SHP77 treated with DMSO at 0.1 percent for 48 hours (cell line): ENCODE data around the gene THYN1.

Source experiments
- DNase-seq: peaks from one replicate; lab custom pipeline; 2025; lab: John Stamatoyannopoulos, UW

Gene THYN1

GRCh38 chr11:134223121-134223520, 30.0 kb downstream of the THYN1 start:
- DNase-seq, result no peak

GRCh38 chr11:134216816-134217215, 36.3 kb downstream of the THYN1 start:
- no peak for DNase-seq

GRCh38 chr11:134215836-134216235, 37.3 kb downstream of the THYN1 start:
- no peak for DNase-seq

- DNase-seq, result peak; percentile 3
These were observed 45.5 kb downstream of the THYN1 start for GRCh38 chr11:134207538-134208239.

GRCh38 chr11:134206185-134206584, 47.0 kb downstream of the THYN1 start:
- DNase-seq, result no peak

- no peak for DNase-seq
These were observed 47.4 kb downstream of the THYN1 start for GRCh38 chr11:134205729-134206128.

- no peak for DNase-seq
These were observed 50.5 kb downstream of the THYN1 start for GRCh38 chr11:134202661-134203060.

GRCh38 chr11:134200688-134201087, 52.5 kb downstream of the THYN1 start:
- no peak for DNase-seq

- no peak for DNase-seq
These were observed 53.6 kb downstream of the THYN1 start for GRCh38 chr11:134199531-134199930.
